ENCODE measurements around the gene TLE4.
"Not testable (repeated sequence)": the region's sequence is repeated elsewhere in the genome, so short reads cannot be mapped to it uniquely, and the experiment has no call there.

TLE4 gene

GRCh38 chr9:79652598-79652997 lies 80.8 kb downstream of the TLE4 start:
- Histone ChIP-seq H3K27me3 (ENCODE audit: insufficient read depth, poor library complexity, severe bottlenecking) (no peaks in the 10 kb centered on the region), H3K4me3 (replicated peaks; ENCODE audit: insufficient read depth, low read length) (no peak overlapping the region), H3K27ac (replicated peaks) (no peak overlapping the region)
- no peak for TF ChIP-seq POLR2AphosphoS5 (IDR thresholded peaks at IDR 0.05; ENCODE audit: low read depth)
- no peak for TF ChIP-seq CTCF (IDR thresholded peaks at IDR 0.05; ENCODE audit: insufficient read depth, low read length)
- TF ChIP-seq GABPA (IDR thresholded peaks at IDR 0.05; ENCODE audit: low read depth), result no peak
- TF ChIP-seq REST (IDR thresholded peaks at IDR 0.05; ENCODE audit: insufficient replicate concordance, low read depth), result no peak
- no peak for TF ChIP-seq SPI1 (IDR thresholded peaks at IDR 0.05; ENCODE audit: borderline replicate concordance, low read depth)
- no peak for DNase-seq (ENCODE audit: low read depth in 1 of 2, low spot score in 1 of 2)

GRCh38 chr9:79654591-79655382 lies 83.0 kb downstream of the TLE4 start:
- not testable (repeated sequence) for DNase-seq (ENCODE audit: low read depth in 1 of 2, low spot score in 1 of 2); H3K27ac ChIP-seq (replicated peaks); H3K4me3 ChIP-seq (replicated peaks; ENCODE audit: insufficient read depth, low read length); H3K27me3 ChIP-seq (ENCODE audit: insufficient read depth, poor library complexity, severe bottlenecking)

- no peak for DNase-seq (ENCODE audit: low read depth in 1 of 2, low spot score in 1 of 2)
- H3K27me3 ChIP-seq (ENCODE audit: insufficient read depth, poor library complexity, severe bottlenecking), result no peaks in the 10 kb centered on the region
- no peak overlapping the region for H3K27ac ChIP-seq (replicated peaks)
- no peak for TF ChIP-seq SPI1 (IDR thresholded peaks at IDR 0.05; ENCODE audit: borderline replicate concordance, low read depth)
- TF ChIP-seq GABPA (IDR thresholded peaks at IDR 0.05; ENCODE audit: low read depth), result no peak
- TF ChIP-seq POLR2AphosphoS5 (IDR thresholded peaks at IDR 0.05; ENCODE audit: low read depth), result no peak
- TF ChIP-seq CTCF (IDR thresholded peaks at IDR 0.05; ENCODE audit: insufficient read depth, low read length), result no peak
- no peak for TF ChIP-seq REST (IDR thresholded peaks at IDR 0.05; ENCODE audit: insufficient replicate concordance, low read depth)
- H3K4me3 ChIP-seq (replicated peaks; ENCODE audit: insufficient read depth, low read length), result no peak overlapping the region
Measured at GRCh38 chr9:79655551-79655950, 83.8 kb downstream of the TLE4 start.

GRCh38 chr9:79656169-79656568 lies 84.4 kb downstream of the TLE4 start:
- DNase-seq (ENCODE audit: low read depth in 1 of 2, low spot score in 1 of 2), result no peak
- H3K27me3 ChIP-seq (ENCODE audit: insufficient read depth, poor library complexity, severe bottlenecking), result no peaks in the 10 kb centered on the region
- no peak overlapping the region for H3K27ac ChIP-seq (replicated peaks)
- TF ChIP-seq CTCF (IDR thresholded peaks at IDR 0.05; ENCODE audit: insufficient read depth, low read length) (no peak), GABPA (IDR thresholded peaks at IDR 0.05; ENCODE audit: low read depth) (no peak), POLR2AphosphoS5 (IDR thresholded peaks at IDR 0.05; ENCODE audit: low read depth) (no peak)
- H3K4me3 ChIP-seq (replicated peaks; ENCODE audit: insufficient read depth, low read length), result no peak overlapping the region

Data from HL-60 (cell line).